Heart left ventricle (tissue), 16 donors: ENCODE measurements around the gene TMEM38B. TPM values are rescaled to one million over a fixed set of nuclear protein-coding genes. Genes with fewer than 3 reads are reported as not detected.

Source experiments
- ATAC-seq, 4 donors: fragments of 200-7000 bp; cut with Tn5 transposase; one replicate each; pipeline ENCODE4 v1.9.1; 2020 to 2022; ENCODE audit warnings: moderate library complexity in 4 of 4, mild to moderate bottlenecking in 3 of 4, moderate number of reproducible peaks in 1 of 4
- DNase-seq, 5 donors: peaks; one replicate each; pipeline ENCODE4 v3.0.0-alpha.2; 2020
- H3K27ac ChIP-seq, 12 donors: fragments of 200-600 bp; sonication (generic) in 4 of 12; one replicate each; pipeline versions ENCODE4 v1.5.0 to v1.8.0; 2016 to 2022; ENCODE audit warnings: mild to moderate bottlenecking in 2 of 12
- H3K27me3 ChIP-seq, 9 donors: fragments of 200-600 bp; sonication (generic) in 2 of 9; one replicate each; pipeline versions ENCODE4 v1.5.1 to v1.8.0; 2016 to 2022; ENCODE audit warnings: mild to moderate bottlenecking in 3 of 9
- H3K36me3 ChIP-seq, 9 donors: fragments of 200-600 bp; sonication (generic) in 2 of 9; one replicate each; pipeline versions ENCODE4 v1.5.0 to v1.8.0; 2018 to 2022; ENCODE audit warnings: mild to moderate bottlenecking in 2 of 9
- H3K4me1 ChIP-seq, 12 donors: fragments of 200-600 bp; sonication (generic) in 4 of 12; one replicate each; pipeline versions ENCODE4 v1.5.0 to v1.8.0; 2016 to 2022; ENCODE audit warnings: mild to moderate bottlenecking in 3 of 12
- H3K4me3 ChIP-seq, 12 donors: fragments of 200-600 bp; sonication (generic) in 4 of 12; one replicate each; pipeline versions ENCODE4 v1.5.0 to v1.8.0; 2017 to 2022; ENCODE audit warnings: mild to moderate bottlenecking in 9 of 12, moderate library complexity in 4 of 12
- H3K9me3 ChIP-seq, 12 donors: fragments of 200-600 bp; sonication (generic) in 4 of 12; one replicate each; pipeline versions ENCODE4 v1.5.0 to v1.8.0; 2016 to 2022; ENCODE audit warnings: mild to moderate bottlenecking in 1 of 12
- CTCF ChIP-seq, 12 donors: fragments of 200-600 bp; sonication (generic) in 4 of 12; IDR thresholded peaks; one replicate each; pipeline versions ENCODE4 v1.5.0 to v1.8.0; 2018 to 2022; ENCODE audit warnings: antibody characterized with exemption in 12 of 12, mild to moderate bottlenecking in 5 of 12
- POLR2A ChIP-seq, 2 donors: fragments of 450-650 bp; IDR thresholded peaks; one replicate each; pipeline ENCODE4 v1.6.1; 2017; ENCODE audit warnings: antibody characterized with exemption in 2 of 2, mild to moderate bottlenecking in 2 of 2, moderate library complexity in 2 of 2
- WGBS, 4 donors: extraction: QIAGEN DNeasy Blood & Tissue Kit in 2 of 4; methylation state at CpG; one replicate each; pipeline versions ENCODE4 v1.1.5 to v1.1.7; 2013 to 2018; 5-methylcytosine and 5-hydroxymethylcytosine counted together
- intact Hi-C, 10 donors: fragments of 100-400 bp; cut with DNase I; formaldehyde crosslinking; loops; one replicate each; pipeline versions ENCODE4 v1.11.1 to v1.14.2; 2022
- polyA plus RNA-seq, 2 donors: library from polyadenylated mRNA; stranded (reverse); fragments of 200-250 nt; gene quantifications; one replicate each; pipeline ENCODE4 v1.2.3, GENCODE V29; 2013
- total RNA-seq, 9 donors: library from RNA; depleted of rRNA in 2 of 9; stranded (reverse); fragments of >200 nt in 2 of 9; fragmentation: NEBNext Ultra II Directional in 3 of 9; extraction: Animal tissue kit (Norgen Biotek cat#: 25700) in 3 of 9; gene quantifications; one replicate each; pipeline versions ENCODE4 v1.1.0 to v1.2.4, GENCODE V29; 2016 to 2023
- donor health status: ischemic (EF 13 %, LVEDD 7.1; RV severe dilation, severe dysfunction).
- donor health status: healthy with polysubstance abuse.
- donor health status: DM: no; HTN: yes; CAD: no.
- donor health status: DM: no; HTN: no; CAD: no.
- donor health status: ischemic (EF 25% LVEDD 6.9; RV normal size, moderate dysfunction).
- donor health status: ischemic (EF 25% LVEDD 5.7; RV mildly dilated, moderate dysfunction).
- donor health status: healthy.
- donor health status: DM: yes; HTN: yes; CAD: no.
- donor health status: ischemic (EF 35%, LVEDD 5.7; RV mildly dilated, moderate dysfunction).
- donor health status: nonischemic (EF 11% LVEDD 7.7; RV severe dilation, severe dysfunction).
- donor health status: DM: yes; HTN: yes; CAD: no.
- donor health status: PGD.
- donor health status: ischemic (EF 29% LVEDD 5.4; RV normal size, mild dysfunction).
- donor health status: nonischemic (EF 23%, LVEDD 6.1; RV moderate dilation, normal function).

The TMEM38B gene
- total and polyA plus RNA-seq, 11 donors = 17.2 to 66.9 (median 45.4) TPM

GRCh38 chr9:105662184-105663104 is 31.9 kb upstream of the TMEM38B start, which contains the start of gene TAL2:
TAL2 (plus strand) TSS chr9:105662457; CDS start chr9:105662497, 40 bp downstream.
- peaks cover 0 to 22% (median 0%) of the 10 kb centered on the region in 9 donors for H3K27me3 ChIP-seq
- H3K4me3 ChIP-seq = no peak within 1 kb of the TSS
- H3K4me1 ChIP-seq = no peaks in the 10 kb centered on the region
- no peak within 1 kb of the TSS for H3K27ac ChIP-seq
- ATAC-seq (no peak), DNase-seq (no peak)
- 85 to 88% (median 86%) methylated on average over 12 of the region's 12 CpGs for WGBS, 4 donors
- no peaks in the 10 kb centered on the region for H3K36me3 ChIP-seq
- H3K9me3 ChIP-seq = no peaks in the 10 kb centered on the region
- TF ChIP-seq POLR2A (IDR thresholded peaks at IDR 0.05) (no peak), CTCF (IDR thresholded peaks at IDR 0.05) (no peak)
- intact Hi-C loops = no loop called here

GRCh38 chr9:105663914-105664313 is 30.4 kb upstream of the TMEM38B start:
- DNase-seq (no peak), ATAC-seq (no peak)
- Histone ChIP-seq H3K27ac (no peak overlapping the region), H3K4me3 (no peak overlapping the region), H3K36me3 (no peaks in the 10 kb centered on the region), H3K4me1 (no peaks in the 10 kb centered on the region), H3K9me3 (no peaks in the 10 kb centered on the region), H3K27me3 (peaks cover 0 to 10% (median 0%) of the 10 kb centered on the region in 9 donors)
- intact Hi-C loops = no loop called here
- no peak for TF ChIP-seq POLR2A (IDR thresholded peaks at IDR 0.05)
- no peak for TF ChIP-seq CTCF (IDR thresholded peaks at IDR 0.05)
- 84 to 87% (median 86%) methylated on average over 5 of the region's 5 CpGs for WGBS, 4 donors

- intact Hi-C loops = no loop called here
- 39 to 58% (median 52%) methylated on average over 4 of the region's 4 CpGs for WGBS, 4 donors
- H3K36me3 ChIP-seq = no peaks in the 10 kb centered on the region
- TF ChIP-seq CTCF (IDR thresholded peaks at IDR 0.05) = no peak
- TF ChIP-seq POLR2A (IDR thresholded peaks at IDR 0.05) = no peak
- no peak overlapping the region for H3K4me3 ChIP-seq
- DNase-seq (no peak), ATAC-seq (no peak)
- peaks cover 0 to 7% (median 0%) of the 10 kb centered on the region in 9 donors for H3K27me3 ChIP-seq
- H3K9me3 ChIP-seq = no peaks in the 10 kb centered on the region
- no peaks in the 10 kb centered on the region for H3K4me1 ChIP-seq
- H3K27ac ChIP-seq = no peak overlapping the region
Measured at GRCh38 chr9:105667867-105668266, 26.5 kb upstream of the TMEM38B start.

GRCh38 chr9:105670315-105670714 is 24.0 kb upstream of the TMEM38B start:
- Histone ChIP-seq H3K36me3 (no peaks in the 10 kb centered on the region), H3K4me1 (no peaks in the 10 kb centered on the region), H3K9me3 (no peaks in the 10 kb centered on the region), H3K4me3 (no peak overlapping the region), H3K27ac (no peak overlapping the region), H3K27me3 (peaks cover 0 to 7% (median 0%) of the 10 kb centered on the region in 9 donors)
- intact Hi-C loops = no loop called here
- DNase-seq (no peak), ATAC-seq (no peak)
- no peak for TF ChIP-seq POLR2A (IDR thresholded peaks at IDR 0.05)
- TF ChIP-seq CTCF (IDR thresholded peaks at IDR 0.05) = no peak
- WGBS, 4 donors = 67 to 76% (median 71%) methylated on average over 3 of the region's 3 CpGs
